ENCODE measurements around the gene MAD1L1. TPM values are rescaled to one million over a fixed set of nuclear protein-coding genes. Genes with fewer than 3 reads are reported as not detected.
"Not testable (repeated sequence)": the region's sequence is repeated elsewhere in the genome, so short reads cannot be mapped to it uniquely, and the experiment has no call there.

The MAD1L1 gene
- total RNA-seq, 1 experiment from 2014 or later, result 43.8 TPM

- no peak for TF ChIP-seq IRF2 (CRISPR knock-in tag; IDR thresholded peaks at IDR 0.05; ENCODE audit: borderline replicate concordance, low read depth)
Measured at GRCh38 chr7:1970895-1971294, 261.9 kb downstream of the MAD1L1 start (continued).

DNA sequence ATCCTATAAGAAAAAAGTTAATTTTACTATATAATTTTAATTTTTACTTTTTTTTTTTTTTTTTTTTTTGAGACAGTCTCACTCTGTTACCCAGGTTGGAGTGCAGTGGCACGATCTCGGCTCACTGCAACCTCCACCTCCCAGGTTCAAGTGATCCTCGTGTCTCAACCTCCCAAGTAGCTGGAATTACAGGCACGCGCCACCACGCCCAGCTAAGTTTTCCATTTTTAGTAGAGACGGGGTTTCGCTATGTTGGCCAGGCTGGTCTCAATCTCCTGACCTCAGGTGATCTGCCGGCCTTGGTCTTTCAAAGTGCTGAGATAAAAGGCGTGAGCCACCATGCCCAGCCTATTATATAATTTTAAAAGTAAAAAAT, 262.5 kb downstream of the MAD1L1 start:
- H3K27me3 Mint-ChIP-seq (ENCODE audit: low read depth); ATAC-seq; H3K4me3 Mint-ChIP-seq; CTCF ChIA-PET; H3K27ac Mint-ChIP-seq; DNase-seq (ENCODE audit: low spot score); H3K9me3 Mint-ChIP-seq; H3K4me1 Mint-ChIP-seq; POLR2A ChIA-PET; H3K36me3 Mint-ChIP-seq: not testable (repeated sequence)

DNA sequence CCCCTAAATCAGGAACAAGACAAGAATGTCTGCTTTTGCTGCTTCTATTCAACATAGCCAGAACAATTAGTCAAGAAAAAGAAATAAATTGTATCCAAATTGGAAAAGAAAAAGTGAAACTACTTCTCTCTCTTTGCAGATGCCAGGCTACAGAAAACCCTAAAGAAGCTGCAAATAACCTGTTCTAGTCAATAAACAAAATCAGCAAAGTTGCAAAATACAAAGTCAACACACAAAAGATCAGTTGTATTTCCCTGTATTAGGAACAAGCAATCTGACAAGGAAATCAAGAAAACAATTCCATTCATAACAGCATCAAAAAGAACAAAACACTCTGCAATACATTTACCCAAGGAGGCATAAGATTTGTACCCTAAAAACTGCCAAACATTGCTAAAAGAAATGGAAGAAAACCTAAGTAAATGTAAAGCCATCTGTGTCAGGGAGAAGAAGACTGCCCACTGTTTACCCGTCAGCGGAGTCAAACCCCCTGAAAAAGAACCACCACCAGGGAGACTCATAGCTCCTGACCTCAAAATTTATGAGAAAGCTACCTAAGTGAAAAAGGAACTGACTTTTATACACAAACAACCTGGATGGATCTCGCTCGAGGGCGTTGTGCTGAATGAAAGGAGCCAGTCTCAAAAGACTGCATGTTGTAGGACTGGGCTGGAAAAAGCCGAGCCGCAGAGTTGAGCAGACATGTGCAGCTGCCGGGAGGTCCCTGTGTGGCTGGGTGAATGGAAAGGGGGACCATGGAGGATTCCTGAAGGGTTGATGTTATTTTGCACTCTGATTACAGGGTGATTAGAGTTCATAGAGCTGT, 263.1 kb downstream of the MAD1L1 start:
- DNase-seq (ENCODE audit: low spot score) (no peak), ATAC-seq (no peak)
- CTCF ChIA-PET, result no interaction called here
- no peak overlapping the region for H3K27ac Mint-ChIP-seq
- TF ChIP-seq, protein P1, sequence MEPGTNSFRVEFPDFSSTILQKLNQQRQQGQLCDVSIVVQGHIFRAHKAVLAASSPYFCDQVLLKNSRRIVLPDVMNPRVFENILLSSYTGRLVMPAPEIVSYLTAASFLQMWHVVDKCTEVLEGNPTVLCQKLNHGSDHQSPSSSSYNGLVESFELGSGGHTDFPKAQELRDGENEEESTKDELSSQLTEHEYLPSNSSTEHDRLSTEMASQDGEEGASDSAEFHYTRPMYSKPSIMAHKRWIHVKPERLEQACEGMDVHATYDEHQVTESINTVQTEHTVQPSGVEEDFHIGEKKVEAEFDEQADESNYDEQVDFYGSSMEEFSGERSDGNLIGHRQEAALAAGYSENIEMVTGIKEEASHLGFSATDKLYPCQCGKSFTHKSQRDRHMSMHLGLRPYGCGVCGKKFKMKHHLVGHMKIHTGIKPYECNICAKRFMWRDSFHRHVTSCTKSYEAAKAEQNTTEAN (CRISPR knock-in tag; IDR thresholded peaks at IDR 0.05), result no peak
- TF ChIP-seq ERG (CRISPR knock-in tag; IDR thresholded peaks at IDR 0.05) (no peak), USF1 (CRISPR knock-in tag; IDR thresholded peaks at IDR 0.05) (no peak), SMAD3 (CRISPR knock-in tag; IDR thresholded peaks at IDR 0.05; ENCODE audit: borderline replicate concordance) (no peak), ZNF232 (CRISPR knock-in tag; IDR thresholded peaks at IDR 0.05) (no peak), CREM (CRISPR knock-in tag; IDR thresholded peaks at IDR 0.05) (no peak), ELF4 (CRISPR knock-in tag; IDR thresholded peaks at IDR 0.05; ENCODE audit: low read depth) (no peak), IRF2 (CRISPR knock-in tag; IDR thresholded peaks at IDR 0.05; ENCODE audit: borderline replicate concordance, low read depth) (no peak), ZNF121 (CRISPR knock-in tag; IDR thresholded peaks at IDR 0.05) (no peak), TCF7 (CRISPR knock-in tag; IDR thresholded peaks at IDR 0.05; ENCODE audit: low read depth) (no peak), RORB (CRISPR knock-in tag; IDR thresholded peaks at IDR 0.05) (no peak), CBFB (CRISPR knock-in tag; IDR thresholded peaks at IDR 0.05; ENCODE audit: low read depth) (no peak)
- TF ChIP-seq, protein P2, sequence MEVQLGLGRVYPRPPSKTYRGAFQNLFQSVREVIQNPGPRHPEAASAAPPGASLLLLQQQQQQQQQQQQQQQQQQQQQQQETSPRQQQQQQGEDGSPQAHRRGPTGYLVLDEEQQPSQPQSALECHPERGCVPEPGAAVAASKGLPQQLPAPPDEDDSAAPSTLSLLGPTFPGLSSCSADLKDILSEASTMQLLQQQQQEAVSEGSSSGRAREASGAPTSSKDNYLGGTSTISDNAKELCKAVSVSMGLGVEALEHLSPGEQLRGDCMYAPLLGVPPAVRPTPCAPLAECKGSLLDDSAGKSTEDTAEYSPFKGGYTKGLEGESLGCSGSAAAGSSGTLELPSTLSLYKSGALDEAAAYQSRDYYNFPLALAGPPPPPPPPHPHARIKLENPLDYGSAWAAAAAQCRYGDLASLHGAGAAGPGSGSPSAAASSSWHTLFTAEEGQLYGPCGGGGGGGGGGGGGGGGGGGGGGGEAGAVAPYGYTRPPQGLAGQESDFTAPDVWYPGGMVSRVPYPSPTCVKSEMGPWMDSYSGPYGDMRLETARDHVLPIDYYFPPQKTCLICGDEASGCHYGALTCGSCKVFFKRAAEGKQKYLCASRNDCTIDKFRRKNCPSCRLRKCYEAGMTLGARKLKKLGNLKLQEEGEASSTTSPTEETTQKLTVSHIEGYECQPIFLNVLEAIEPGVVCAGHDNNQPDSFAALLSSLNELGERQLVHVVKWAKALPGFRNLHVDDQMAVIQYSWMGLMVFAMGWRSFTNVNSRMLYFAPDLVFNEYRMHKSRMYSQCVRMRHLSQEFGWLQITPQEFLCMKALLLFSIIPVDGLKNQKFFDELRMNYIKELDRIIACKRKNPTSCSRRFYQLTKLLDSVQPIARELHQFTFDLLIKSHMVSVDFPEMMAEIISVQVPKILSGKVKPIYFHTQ (CRISPR knock-in tag; IDR thresholded peaks at IDR 0.05), result no peak
- TF ChIP-seq, protein P3, sequence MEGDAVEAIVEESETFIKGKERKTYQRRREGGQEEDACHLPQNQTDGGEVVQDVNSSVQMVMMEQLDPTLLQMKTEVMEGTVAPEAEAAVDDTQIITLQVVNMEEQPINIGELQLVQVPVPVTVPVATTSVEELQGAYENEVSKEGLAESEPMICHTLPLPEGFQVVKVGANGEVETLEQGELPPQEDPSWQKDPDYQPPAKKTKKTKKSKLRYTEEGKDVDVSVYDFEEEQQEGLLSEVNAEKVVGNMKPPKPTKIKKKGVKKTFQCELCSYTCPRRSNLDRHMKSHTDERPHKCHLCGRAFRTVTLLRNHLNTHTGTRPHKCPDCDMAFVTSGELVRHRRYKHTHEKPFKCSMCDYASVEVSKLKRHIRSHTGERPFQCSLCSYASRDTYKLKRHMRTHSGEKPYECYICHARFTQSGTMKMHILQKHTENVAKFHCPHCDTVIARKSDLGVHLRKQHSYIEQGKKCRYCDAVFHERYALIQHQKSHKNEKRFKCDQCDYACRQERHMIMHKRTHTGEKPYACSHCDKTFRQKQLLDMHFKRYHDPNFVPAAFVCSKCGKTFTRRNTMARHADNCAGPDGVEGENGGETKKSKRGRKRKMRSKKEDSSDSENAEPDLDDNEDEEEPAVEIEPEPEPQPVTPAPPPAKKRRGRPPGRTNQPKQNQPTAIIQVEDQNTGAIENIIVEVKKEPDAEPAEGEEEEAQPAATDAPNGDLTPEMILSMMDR (IDR thresholded peaks at IDR 0.05), result no peak
- no peaks in the 10 kb centered on the region for H3K4me1 Mint-ChIP-seq
- no peaks in the 10 kb centered on the region for H3K27me3 Mint-ChIP-seq (ENCODE audit: low read depth)
- POLR2A ChIA-PET, result no interaction called here
- H3K4me3 Mint-ChIP-seq, result no peak overlapping the region
- no peaks in the 10 kb centered on the region for H3K9me3 Mint-ChIP-seq
- no peaks in the 10 kb centered on the region; the same call in 1 of the 2 replicates for H3K36me3 Mint-ChIP-seq
